K562 (cell line): ENCODE results near the gene MYOM3. TPM values are rescaled to one million over a fixed set of nuclear protein-coding genes. Genes with fewer than 3 reads are reported as not detected.

Experiments used
- ARID4B ChIP-seq: sonication (generic); formaldehyde crosslinking; IDR thresholded peaks from 2 replicates; pipeline ENCODE4 v1.8.0; 2022; ENCODE audit warnings: mild to moderate bottlenecking, missing genetic modification reagents
- ATF1 ChIP-seq, 2 experiments: fragments of 450-650 bp in 1 of 2; IDR thresholded peaks; 2 replicates each; pipeline ENCODE4 v1.6.1; 2016; ENCODE audit warnings: missing compliant biosample characterization in 1 of 2, missing genetic modification characterization in 1 of 2
- ATF3 ChIP-seq, 2 experiments: fragments of 450-650 bp in 1 of 2; sonication (generic) in 1 of 2; formaldehyde crosslinking in 1 of 2; IDR thresholded peaks in 1 of 2; conservative IDR thresholded peaks in 1 of 2; 2 replicates each; pipeline versions ENCODE4 v1.6.1 to v1.8.1; 2016 to 2023; ENCODE audit warnings: mild to moderate bottlenecking in 2 of 2, moderate library complexity in 2 of 2, inconsistent platforms in 1 of 2, missing genetic modification reagents in 1 of 2
- ATF7 ChIP-seq: fragments of 450-650 bp; IDR thresholded peaks from 2 replicates; pipeline ENCODE4 v1.7.1; 2014; ENCODE audit warnings: mild to moderate bottlenecking, moderate library complexity
- DPF2 ChIP-seq: fragments of 450-650 bp; IDR thresholded peaks from 2 replicates; pipeline ENCODE4 v1.6.1; 2016
- FOS ChIP-seq: IDR thresholded peaks from 3 replicates; pipeline ENCODE4 v1.6.1; 2011; ENCODE audit not compliant: insufficient read length; ENCODE audit errors: extremely low read depth
- HMBOX1 ChIP-seq: sonication (generic); IDR thresholded peaks from 2 replicates; pipeline ENCODE4 v1.6.1; 2016
- MAFG ChIP-seq: fragments of 450-650 bp; conservative IDR thresholded peaks from 2 replicates; pipeline ENCODE4 v1.6.1; 2016; ENCODE audit warnings: missing genetic modification characterization, missing compliant biosample characterization
- NFE2 ChIP-seq: IDR thresholded peaks from 2 replicates; pipeline ENCODE4 v1.6.1; 2014; ENCODE audit warnings: antibody characterized with exemption, low read depth
- NFYB ChIP-seq: IDR thresholded peaks from 2 replicates; pipeline ENCODE4 v1.6.1; 2011; ENCODE audit warnings: mild to moderate bottlenecking, moderate library complexity; ENCODE audit not compliant: insufficient read length; ENCODE audit errors: extremely low read depth
- NR4A1 ChIP-seq, 2 experiments: fragments of 250-450 bp in 1 of 2; fragments of 450-650 bp in 1 of 2; sonication (Bioruptor Pico) in 1 of 2; IDR thresholded peaks; 2 replicates each; pipeline versions ENCODE4 v1.4.0 to v1.6.1; 2016 to 2020; ENCODE audit warnings: mild to moderate bottlenecking in 2 of 2, missing compliant biosample characterization in 1 of 2, missing genetic modification characterization in 1 of 2, moderate library complexity in 1 of 2
- RBM15 ChIP-seq: fragments of 200-400 bp; formaldehyde crosslinking; IDR thresholded peaks from 2 replicates; pipeline ENCODE4 v1.6.1; 2018; ENCODE audit warnings: mild to moderate bottlenecking, low read length, moderate library complexity; ENCODE audit not compliant: insufficient read depth
- SIN3A ChIP-seq, 2 experiments: fragments of 150-350 bp in 1 of 2; IDR thresholded peaks; 2 replicates each; pipeline ENCODE4 v1.6.1; 2011 to 2016; ENCODE audit warnings: borderline replicate concordance in 2 of 2, low read depth in 2 of 2, low read length in 2 of 2, mild to moderate bottlenecking in 2 of 2, moderate library complexity in 2 of 2; ENCODE audit not compliant: control insufficient read depth in 1 of 2
- TCF3 ChIP-seq: sonication (generic); formaldehyde crosslinking; IDR thresholded peaks from 2 replicates; pipeline ENCODE4 v1.4.0; 2020; ENCODE audit warnings: mild to moderate bottlenecking, missing genetic modification reagents
- TEAD2 ChIP-seq: fragments of 450-650 bp; IDR thresholded peaks from 2 replicates; pipeline ENCODE4 v1.6.1; 2016; ENCODE audit warnings: missing genetic modification characterization, control low read depth, missing compliant biosample characterization
- VEZF1 ChIP-seq: fragments of 200-800 bp; sonication (Bioruptor generic); IDR thresholded peaks from 2 replicates; pipeline ENCODE4 v1.6.1; 2017; ENCODE audit warnings: missing genetic modification characterization, missing compliant biosample characterization
- ZNF12 ChIP-seq: sonication (generic); formaldehyde crosslinking; IDR thresholded peaks from 2 replicates; pipeline ENCODE4 v1.4.0; 2020; ENCODE audit warnings: mild to moderate bottlenecking, missing genetic modification reagents
- polyA plus RNA-seq, 8 experiments: library from polyadenylated mRNA; depleted of rRNA in 4 of 8; stranded (reverse) in 5 of 8; unstranded in 3 of 8; fragments of >200 nt; fragmentation: Nextera tagmentation in 2 of 8; fragmentation: Illumina TruSeq in 1 of 8; extraction: Ambion mirVana in 2 of 8; extraction: Trizol in 1 of 8; gene quantifications; 2 replicates each; pipeline versions ENCODE4 v1.2.1 to v1.2.3, GENCODE V29; 2011 to 2014; ENCODE audit warnings: inconsistent platforms in 1 of 8, missing spikeins in 1 of 8
- total RNA-seq, 7 experiments: library from RNA; depleted of rRNA in 6 of 7; stranded (reverse); fragments of >200 nt in 6 of 7; fragmentation: Illumina TruSeq in 2 of 7; extraction: Trizol in 2 of 7; gene quantifications; 2 replicates each; pipeline versions ENCODE4 v1.2.1 to v1.2.3, GENCODE V29; 2011 to 2021; ENCODE audit warnings: low replicate concordance in 1 of 7

Gene MYOM3
- total and polyA plus RNA-seq, 9 of the 15 experiments (the other 6 are each of a cell fraction or from before 2014, with no cell fraction given): 0.01 TPM; not detected in 8

GRCh38 chr1:24149866-24150233, 37.9 kb upstream of the MYOM3 start (continued):
- TF ChIP-seq ARID4B (CRISPR knock-in tag) (no peak), NFE2 (peak; percentile 49), TEAD2 (tag) (no peak), MAFG (0 out of 2 replicates have a peak, but pooled peaks have one; percentile 53), ATF7 (peak; percentile 15; the same call in 1 of the 2 replicates), TCF3 (no peak), NFYB (no peak), HMBOX1 (0 out of 2 replicates have a peak, but pooled peaks have one; percentile 43), SIN3A (IDR thresholded peaks at IDR 0.05; ENCODE audit: borderline replicate concordance in 2 of 2, control insufficient read depth in 1 of 2, low read depth in 2 of 2, low read length in 2 of 2) (no peak), RBM15 (no peak), ATF3 (IDR thresholded peaks at IDR 0.05) (peak; percentile 89), ATF3 (CRISPR knock-in tag; conservative IDR thresholded peaks at IDR 0.05) (peak; percentile 69; the same call in 1 of the 2 replicates), FOS (peak; percentile 41), NR4A1 (CRISPR knock-in tag; IDR thresholded peaks at IDR 0.05) (no peak), NR4A1 (tag; IDR thresholded peaks at IDR 0.05) (no peak), VEZF1 (CRISPR knock-in tag) (peak; percentile 20; the same call in 1 of the 2 replicates), ZNF12 (CRISPR knock-in tag) (0 out of 2 replicates have a peak, but pooled peaks have one; percentile 28), ATF1 (CRISPR knock-in tag; IDR thresholded peaks at IDR 0.05) (no peak), ATF1 (tag; IDR thresholded peaks at IDR 0.05) (peak; percentile 44; the same call in 1 of the 2 replicates), DPF2 (peak; percentile 83)
- TF ChIP-seq, all 486 proteins: peak for 31
